ENCODE measurements around the gene KCNQ1. TPM values are rescaled to one million over a fixed set of nuclear protein-coding genes. Genes with fewer than 3 reads are reported as not detected.
"Not testable (repeated sequence)": the region's sequence is repeated elsewhere in the genome, so short reads cannot be mapped to it uniquely, and the experiment has no call there.

KCNQ1 gene
- total RNA-seq, 1 donor from 2014 or later, result 43.0 TPM

GRCh38 chr11:2480874-2481220 is 36.0 kb downstream of the KCNQ1 start:
- intact Hi-C loops (cut with DNase I), result no loop called here
- DNase-seq (ENCODE audit: low spot score), result no peak

GRCh38 chr11:2481253-2481652 is 36.4 kb downstream of the KCNQ1 start:
- DNase-seq (ENCODE audit: low spot score), result no peak
- intact Hi-C loops (cut with DNase I), result no loop called here

- DNase-seq (ENCODE audit: low spot score), result no peak
These were observed 37.4 kb downstream of the KCNQ1 start for GRCh38 chr11:2482204-2482603.

GRCh38 chr11:2482745-2483144 is 37.9 kb downstream of the KCNQ1 start:
- intact Hi-C loops (cut with DNase I), result no loop called here
- no peak for DNase-seq (ENCODE audit: low spot score)

More at GRCh38 chr11:2482204-2482603, 37.4 kb downstream of the KCNQ1 start:
- intact Hi-C loops (cut with DNase I), result no loop called here

GRCh38 chr11:2483426-2483825 is 38.6 kb downstream of the KCNQ1 start:
- DNase-seq (ENCODE audit: low spot score), result peak; percentile 57
- intact Hi-C loops (cut with DNase I), result no loop called here

GRCh38 chr11:2484576-2485125 is 39.8 kb downstream of the KCNQ1 start:
- no peak for DNase-seq (ENCODE audit: low spot score)
- intact Hi-C loops (cut with DNase I), result no loop called here

- no peak for DNase-seq (ENCODE audit: low spot score)
- intact Hi-C loops (cut with DNase I), result no loop called here
These were observed 43.2 kb downstream of the KCNQ1 start for GRCh38 chr11:2488004-2488403.

GRCh38 chr11:2489083-2489482 is 44.3 kb downstream of the KCNQ1 start:
- intact Hi-C loops (cut with DNase I), result no loop called here
- DNase-seq (ENCODE audit: low spot score), result no peak

GRCh38 chr11:2497951-2498350 is 53.1 kb downstream of the KCNQ1 start:
- intact Hi-C loops (cut with DNase I), result not testable (repeated sequence)
- peak; percentile 51 for DNase-seq (ENCODE audit: low spot score)

GRCh38 chr11:2498750-2499149 is 53.9 kb downstream of the KCNQ1 start:
- intact Hi-C loops (cut with DNase I), result no loop called here
- peak; percentile 56 for DNase-seq (ENCODE audit: low spot score)

GRCh38 chr11:2507212-2507901 is 62.5 kb downstream of the KCNQ1 start:
- peak; percentile 56 for DNase-seq (ENCODE audit: low spot score)
- intact Hi-C loops (cut with DNase I), result no loop called here

- peak; percentile 71 for DNase-seq (ENCODE audit: low spot score)
- intact Hi-C loops (cut with DNase I), result no loop called here
These were observed 63.3 kb downstream of the KCNQ1 start for GRCh38 chr11:2507945-2508749.

GRCh38 chr11:2508793-2509192 is 64.0 kb downstream of the KCNQ1 start:
- no peak for DNase-seq (ENCODE audit: low spot score)

GRCh38 chr11:2509481-2510001 is 64.7 kb downstream of the KCNQ1 start:
- intact Hi-C loops (cut with DNase I), result loop anchor here (2.0 to 5.0 kb wide), 2 partner anchors 49 to 62 kb away; partner anchors contain the start of gene KCNQ1
- DNase-seq (ENCODE audit: low spot score), result peak; percentile 89

More at GRCh38 chr11:2508793-2509192, 64.0 kb downstream of the KCNQ1 start:
- intact Hi-C loops (cut with DNase I), result no loop called here

- peak; percentile 57 for DNase-seq (ENCODE audit: low spot score)
- intact Hi-C loops (cut with DNase I), result loop anchor here (2.0 to 5.0 kb wide), 2 partner anchors 50 to 64 kb away; partner anchors contain the start of gene KCNQ1
These were observed 66.0 kb downstream of the KCNQ1 start for GRCh38 chr11:2510626-2511402.

GRCh38 chr11:2511421-2512369 is 66.9 kb downstream of the KCNQ1 start:
- intact Hi-C loops (cut with DNase I), result loop anchor here (2.0 to 5.0 kb wide), 2 partner anchors 51 to 64 kb away; partner anchors contain the start of gene KCNQ1
- DNase-seq (ENCODE audit: low spot score), result peak; percentile 79

GRCh38 chr11:2512431-2513407 is 67.9 kb downstream of the KCNQ1 start:
- DNase-seq (ENCODE audit: low spot score), result peak; percentile 62
- intact Hi-C loops (cut with DNase I), result loop anchor here (5.0 kb wide), 1 partner anchor 65 kb away; the partner anchor contains the start of gene KCNQ1

Measured in cardiac septum (tissue), 1 donor.